SK-N-MC (cell line): ENCODE results near the gene MMD2.

ENCODE experiments used
- DNase-seq: peaks from one replicate; pipeline ENCODE4 v3.0.0-alpha.2; 2011; ENCODE audit warnings: low read depth, low spot score
- H3K27ac ChIP-seq: fragments of 200-600 bp; sonication (generic); 2 replicates; pipeline ENCODE4 v1.5.1; 2016; ENCODE audit warnings: mixed run types
- H3K36me3 ChIP-seq: fragments of 200-600 bp; sonication (generic); 2 replicates; pipeline ENCODE4 v1.6.1; 2017; ENCODE audit warnings: antibody characterized with exemption, low read length, mixed read lengths; ENCODE audit not compliant: insufficient read depth
- H3K4me3 ChIP-seq: fragments of 200-600 bp; sonication (generic); 2 replicates; pipeline ENCODE4 v1.5.1; 2016
- H3K9ac ChIP-seq: fragments of 200-600 bp; sonication (generic); 2 replicates; pipeline ENCODE4 v1.8.0; 2017; ENCODE audit warnings: mixed run types, mixed read lengths; ENCODE audit not compliant: insufficient read length
- H3K9me3 ChIP-seq: fragments of 200-600 bp; sonication (generic); 2 replicates; pipeline ENCODE4 v1.6.1; 2017; ENCODE audit warnings: low read depth, mild to moderate bottlenecking, antibody characterized with exemption, low read length, moderate library complexity, mixed read lengths
- EZH2 ChIP-seq: fragments of 200-600 bp; sonication (generic); IDR thresholded peaks from one replicate; pipeline ENCODE4 v1.6.1; 2017; ENCODE audit warnings: antibody characterized with exemption
- FOXP2 ChIP-seq: optimal IDR thresholded peaks from 2 replicates; pipeline ENCODE3; 2011; ENCODE audit warnings: mild to moderate bottlenecking, moderate library complexity; ENCODE audit not compliant: insufficient read depth; ENCODE audit errors: extremely low read length, control extremely low read depth
- POLR2AphosphoS5 ChIP-seq: IDR thresholded peaks from 2 replicates; pipeline ENCODE4 v1.6.1; 2012; ENCODE audit warnings: mild to moderate bottlenecking, low read depth, low read length, borderline replicate concordance

The MMD2 gene

DNA sequence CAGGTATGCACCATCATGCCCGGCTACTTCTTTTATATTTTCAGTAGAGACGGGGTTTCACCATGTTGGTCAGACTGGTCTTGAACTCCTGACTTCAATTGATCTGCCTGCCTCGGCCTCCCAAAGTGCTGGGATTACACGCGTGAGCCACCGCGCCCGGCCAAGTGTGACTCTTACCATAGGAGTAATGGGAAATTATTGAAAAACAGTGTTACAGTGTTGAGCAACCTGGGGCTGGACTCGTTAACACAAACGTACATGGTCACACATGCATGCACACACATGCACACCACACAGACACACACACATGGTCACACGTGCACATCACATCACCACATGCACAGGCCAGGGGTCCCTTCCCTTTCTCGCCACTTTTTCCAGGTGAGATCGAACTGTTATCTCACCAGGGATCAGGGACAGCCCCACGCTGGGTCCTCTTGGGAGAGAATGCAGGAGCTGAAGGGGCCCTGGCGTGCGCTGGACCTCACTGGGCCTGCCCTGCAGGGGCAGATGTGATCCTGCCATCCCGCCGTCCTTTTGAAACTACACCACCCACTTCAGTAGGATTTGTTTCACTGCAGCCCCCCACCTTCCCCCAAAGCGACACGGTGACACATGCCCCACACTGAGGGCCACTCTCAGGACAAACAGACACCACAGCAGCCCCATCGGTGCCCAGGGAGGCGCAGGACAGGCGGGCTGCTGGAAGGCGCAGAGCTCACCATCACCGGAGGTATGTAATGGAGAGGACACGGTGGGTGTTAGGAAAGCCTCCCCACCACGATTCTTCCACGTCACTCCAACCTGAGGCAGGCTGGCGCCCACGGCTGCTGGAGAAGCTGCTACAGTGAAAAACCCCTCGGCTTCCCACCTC, 85.7 kb downstream of the MMD2 start:
- H3K4me3 ChIP-seq = no peak overlapping the region
- DNase-seq = no peak
- H3K36me3 ChIP-seq = no peaks in the 10 kb centered on the region; the same call in 1 of the 2 replicates
- H3K27ac ChIP-seq = no peak overlapping the region
- no peak overlapping the region for H3K9ac ChIP-seq
- TF ChIP-seq EZH2 (no peak), POLR2AphosphoS5 (no peak), FOXP2 (no peak)
- H3K9me3 ChIP-seq = no peaks in the 10 kb centered on the region

DNA sequence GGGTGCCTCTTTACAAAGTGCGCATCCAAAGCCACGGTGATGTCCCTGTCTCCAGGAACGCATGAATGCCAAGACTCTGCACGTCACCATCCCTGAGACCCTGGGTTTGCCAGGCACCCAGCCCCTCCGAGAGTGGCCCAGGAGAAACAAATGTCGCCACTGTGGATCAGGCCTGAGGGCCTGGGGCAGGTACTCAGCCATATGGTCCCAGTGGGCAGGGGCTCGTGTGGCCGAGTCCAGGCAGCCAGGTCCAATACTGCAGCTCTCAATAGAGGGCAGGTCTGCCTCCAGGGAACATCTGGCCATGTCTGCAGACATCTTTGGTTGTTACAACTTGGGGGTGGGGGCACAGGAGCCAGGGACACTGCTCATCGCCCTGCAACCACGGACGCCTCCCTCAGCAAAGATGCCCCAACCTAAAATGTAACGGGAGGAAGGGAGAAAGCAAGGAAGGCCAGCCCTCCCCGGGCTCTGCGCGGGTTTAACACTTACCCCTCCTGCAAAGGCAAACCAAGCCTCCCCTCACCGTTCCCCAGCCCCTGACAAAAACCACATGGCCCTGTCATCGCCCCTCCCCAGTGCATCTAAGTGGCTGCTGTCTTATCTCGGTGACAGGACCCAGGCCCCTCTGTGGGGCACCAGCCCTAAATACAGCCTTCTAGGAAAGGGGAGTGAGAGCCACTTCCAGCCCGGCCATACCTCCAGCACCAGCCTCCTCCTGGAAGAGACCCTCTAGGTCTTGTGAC, 86.9 kb downstream of the MMD2 start:
- H3K36me3 ChIP-seq = no peaks in the 10 kb centered on the region; the same call in 1 of the 2 replicates
- TF ChIP-seq FOXP2 (no peak), POLR2AphosphoS5 (no peak), EZH2 (no peak)
- DNase-seq = no peak
- no peak overlapping the region for H3K27ac ChIP-seq
- H3K4me3 ChIP-seq = no peak overlapping the region
- no peaks in the 10 kb centered on the region for H3K9me3 ChIP-seq
- no peak overlapping the region for H3K9ac ChIP-seq

DNA sequence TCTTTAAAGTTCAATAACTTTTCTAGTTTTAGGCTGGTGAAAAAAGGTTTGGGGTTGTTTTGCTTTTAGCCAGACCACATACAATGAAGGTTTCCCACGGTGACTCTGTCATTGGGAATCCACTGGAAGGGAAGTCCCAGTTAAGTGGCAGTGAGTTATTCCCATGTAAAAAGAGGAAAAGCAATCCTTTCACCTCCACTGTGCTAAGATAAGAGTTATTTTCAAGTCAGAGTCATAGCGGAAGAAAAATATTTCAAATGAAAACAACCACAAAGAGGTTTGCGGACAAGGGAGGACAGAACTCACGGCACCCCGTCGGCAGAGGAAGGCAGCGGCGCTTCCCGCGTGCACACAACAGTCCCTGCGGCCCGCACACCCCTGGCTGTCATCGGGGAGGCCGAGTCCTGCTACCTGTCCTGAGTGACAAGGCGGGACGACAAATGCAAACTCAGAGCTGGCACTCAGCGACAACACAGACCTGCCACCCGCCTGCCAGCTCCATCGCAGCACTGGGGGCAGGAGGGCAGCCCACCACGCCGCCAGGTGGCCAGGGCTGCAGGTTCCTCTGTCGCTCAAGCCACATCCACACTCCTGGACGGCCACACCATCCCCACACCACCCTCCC, 87.8 kb downstream of the MMD2 start:
- H3K4me3 ChIP-seq = no peak overlapping the region
- H3K9ac ChIP-seq = no peak overlapping the region
- H3K27ac ChIP-seq = no peak overlapping the region
- H3K9me3 ChIP-seq = no peaks in the 10 kb centered on the region
- DNase-seq = no peak
- no peaks in the 10 kb centered on the region for H3K36me3 ChIP-seq
- TF ChIP-seq FOXP2 = no peak
- no peak for TF ChIP-seq POLR2AphosphoS5

DNA sequence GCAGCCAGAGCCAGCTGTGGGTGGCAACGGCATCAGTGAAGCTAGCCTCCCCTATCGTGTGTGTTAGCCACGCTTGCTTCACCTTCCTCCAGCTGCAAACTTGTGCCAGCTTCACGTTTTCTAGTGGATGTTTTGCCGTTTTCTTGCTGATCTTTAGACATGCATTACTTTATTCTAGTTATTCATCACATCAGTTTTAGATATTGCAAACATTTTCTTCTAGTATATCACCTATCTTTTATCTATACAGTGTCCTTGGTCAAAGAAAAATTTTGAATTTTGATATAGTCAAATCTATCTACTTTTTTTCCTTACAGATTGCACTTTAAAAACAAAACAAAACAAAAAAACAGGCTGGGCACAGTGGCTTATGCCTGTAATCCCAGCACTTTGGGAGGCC, 90.5 kb downstream of the MMD2 start:
- TF ChIP-seq POLR2AphosphoS5 (no peak), EZH2 (no peak), FOXP2 (no peak)
- DNase-seq = no peak
- H3K9ac ChIP-seq = no peak overlapping the region

DNA sequence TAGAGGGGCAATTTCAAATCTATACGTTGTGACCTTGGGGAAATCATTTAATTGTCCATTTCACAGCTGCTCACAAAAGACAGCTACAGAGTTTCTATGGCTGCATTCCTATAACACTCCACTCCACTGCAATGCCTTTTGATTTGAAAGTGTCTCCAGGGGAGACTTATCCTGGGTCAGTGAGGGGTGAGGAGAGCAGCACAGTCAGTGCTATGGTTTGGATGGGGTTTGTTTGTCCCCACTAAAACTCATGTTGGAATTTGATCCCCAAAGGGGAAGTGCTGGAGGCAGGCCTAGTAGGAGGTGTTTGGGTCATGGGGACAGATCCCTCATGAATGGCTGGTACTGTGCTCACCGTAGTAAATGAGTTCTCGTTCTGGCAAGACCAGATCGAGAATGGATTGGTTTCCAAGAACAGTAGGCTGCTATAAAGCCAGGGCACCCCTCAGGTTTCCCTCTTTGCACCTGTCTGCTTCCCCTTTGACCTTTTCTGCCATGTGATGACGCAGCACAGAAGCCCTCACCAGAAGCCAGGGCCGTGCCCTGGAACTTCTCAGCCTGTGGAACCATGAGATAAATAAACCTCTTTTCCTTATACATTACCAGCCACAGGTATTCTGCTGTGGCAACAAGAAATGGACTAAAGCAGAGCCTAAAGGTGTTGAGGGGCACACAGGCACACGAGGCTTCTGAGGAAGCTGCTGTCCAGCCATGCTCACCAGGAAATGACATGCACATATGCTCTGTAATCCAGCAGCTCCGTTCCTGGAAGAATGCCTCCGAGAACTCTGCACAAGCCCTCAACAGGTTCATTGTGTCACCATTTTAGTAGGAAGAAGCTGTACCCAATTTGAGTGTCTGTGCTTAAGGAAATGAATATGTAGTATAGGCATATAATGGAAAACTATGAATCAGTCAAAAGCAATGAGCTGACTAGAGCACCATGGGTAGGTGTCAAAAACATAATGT, 92.2 kb downstream of the MMD2 start:
- Histone ChIP-seq H3K9me3 (no peaks in the 10 kb centered on the region), H3K9ac (no peak overlapping the region), H3K4me3 (no peak overlapping the region), H3K27ac (no peak overlapping the region), H3K36me3 (no peaks in the 10 kb centered on the region)
- no peak for TF ChIP-seq FOXP2
- TF ChIP-seq EZH2 = no peak
- TF ChIP-seq POLR2AphosphoS5 = no peak
- no peak for DNase-seq

More for the DNA sequence above, 90.5 kb downstream of the MMD2 start:
- no peaks in the 10 kb centered on the region for H3K9me3 ChIP-seq
- H3K36me3 ChIP-seq = no peaks in the 10 kb centered on the region
- no peak overlapping the region for H3K27ac ChIP-seq
- H3K4me3 ChIP-seq = no peak overlapping the region

DNA sequence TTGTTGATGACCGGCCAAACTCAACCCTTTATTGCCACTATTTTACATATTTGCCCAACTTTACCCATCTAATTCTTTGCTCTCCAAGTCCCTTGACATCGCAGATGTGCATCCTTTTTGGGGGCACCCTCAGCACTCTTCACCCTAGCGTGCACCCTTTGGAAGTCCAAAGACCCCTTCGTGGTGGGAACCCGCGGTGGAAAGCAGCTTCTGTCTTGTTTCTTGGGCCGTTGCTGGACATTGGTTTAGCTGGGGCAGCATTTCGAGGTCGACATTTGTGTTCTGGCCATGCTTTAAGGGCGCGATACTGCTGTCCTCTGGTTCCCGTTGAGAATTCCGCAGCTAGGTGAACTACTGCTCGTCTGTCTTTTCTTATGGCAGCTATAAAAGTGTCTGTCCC, 96.8 kb downstream of the MMD2 start:
- Histone ChIP-seq H3K4me3 (no peak overlapping the region), H3K9me3 (no peaks in the 10 kb centered on the region), H3K9ac (no peak overlapping the region), H3K36me3 (no peaks in the 10 kb centered on the region), H3K27ac (no peak overlapping the region)
- TF ChIP-seq FOXP2 = no peak
- TF ChIP-seq EZH2 = no peak
- TF ChIP-seq POLR2AphosphoS5 = no peak
- no peak for DNase-seq

DNA sequence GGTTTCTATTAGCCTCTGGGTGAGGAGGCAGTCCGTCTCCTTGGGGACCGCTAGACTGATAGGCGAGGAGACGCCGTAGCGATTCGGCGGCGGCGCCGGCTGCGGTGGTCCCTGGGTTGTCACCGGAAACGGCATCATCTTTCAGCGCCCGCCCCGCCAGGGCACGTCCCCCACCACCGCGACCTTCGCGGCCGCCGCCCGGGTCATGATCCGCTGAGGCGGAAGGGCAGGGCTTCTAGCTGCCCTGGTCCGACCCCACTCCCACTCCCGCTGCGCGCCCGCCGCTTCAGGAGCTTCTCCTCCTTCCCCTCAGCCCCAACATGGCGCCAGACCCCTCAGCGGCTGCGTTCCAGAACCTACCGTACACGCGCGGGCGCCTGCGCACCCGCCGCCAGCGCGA, 97.3 kb downstream of the MMD2 start, which contains the start of gene PAPOLB:
Gene PAPOLB (minus strand): TSS at position 358 of the 400 bp plus-strand sequence. CDS start 220 bp downstream, at position 138.
- H3K9me3 ChIP-seq = no peaks in the 10 kb centered on the region
- no peak within 1 kb of the TSS for H3K9ac ChIP-seq
- H3K27ac ChIP-seq = no peak within 1 kb of the TSS
- TF ChIP-seq FOXP2 = no peak
- DNase-seq = no peak
- H3K36me3 ChIP-seq = no peaks in the 10 kb centered on the region
- H3K4me3 ChIP-seq = no peak within 1 kb of the TSS
